GM19043 (cell line): Measurements from ENCODE around the gene TBC1D2B.
"Not testable (repeated sequence)": the region's sequence is repeated elsewhere in the genome, so short reads cannot be mapped to it uniquely, and the experiment has no call there.

Experiments
- ATAC-seq: cut with Tn5 transposase; IDR thresholded peaks from one replicate; pipeline ENCODE4 v1.9.1; 2021; ENCODE audit warnings: low read depth; ENCODE audit not compliant: unreplicated experiment

Gene TBC1D2B

GRCh38 chr15:77993374-77993911, 84.1 kb downstream of the TBC1D2B start:
- ATAC-seq, result peak; percentile 9

DNA sequence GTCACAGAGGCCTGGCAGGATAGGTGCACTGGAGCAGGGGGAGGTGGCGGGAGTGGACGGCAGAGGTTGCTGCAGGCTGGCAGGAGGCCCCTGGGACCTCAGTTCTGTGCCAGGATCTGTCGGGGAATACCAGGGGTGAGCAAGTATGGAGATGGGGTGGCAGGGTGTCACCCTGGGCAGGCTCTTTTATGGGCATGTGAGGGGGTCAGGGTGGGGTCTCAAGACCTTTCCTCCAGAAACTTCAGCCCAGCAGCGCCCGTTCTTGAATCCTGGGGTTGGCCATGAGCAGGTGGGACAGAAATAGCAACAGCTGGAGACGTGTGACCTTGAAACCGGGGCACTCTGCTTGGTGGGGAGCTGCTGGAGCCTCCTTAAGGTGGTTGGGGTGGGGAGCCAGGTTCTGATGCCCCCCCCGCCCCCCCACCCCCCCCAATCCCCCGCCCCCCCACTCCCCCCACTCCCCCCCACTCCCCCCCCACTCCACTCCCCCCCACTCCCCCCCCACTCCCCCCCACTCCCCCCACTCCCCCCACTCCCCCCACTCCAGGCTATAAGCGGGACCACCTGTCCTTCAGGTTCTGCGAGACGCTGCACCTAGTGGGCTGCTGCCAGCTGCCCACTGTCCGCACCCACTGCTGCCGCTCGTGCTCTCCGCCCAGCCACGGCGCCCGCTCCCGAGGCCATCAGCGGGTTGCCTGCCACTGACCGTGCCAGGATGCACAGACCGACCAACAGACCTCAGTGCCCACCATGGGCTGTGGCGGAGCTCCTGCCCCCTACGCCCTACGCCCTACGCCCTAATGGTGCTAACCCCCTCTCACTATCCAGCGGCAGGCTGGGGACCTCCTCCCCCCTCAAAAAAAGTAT, 84.9 kb downstream of the TBC1D2B start:
- no peak for ATAC-seq

DNA sequence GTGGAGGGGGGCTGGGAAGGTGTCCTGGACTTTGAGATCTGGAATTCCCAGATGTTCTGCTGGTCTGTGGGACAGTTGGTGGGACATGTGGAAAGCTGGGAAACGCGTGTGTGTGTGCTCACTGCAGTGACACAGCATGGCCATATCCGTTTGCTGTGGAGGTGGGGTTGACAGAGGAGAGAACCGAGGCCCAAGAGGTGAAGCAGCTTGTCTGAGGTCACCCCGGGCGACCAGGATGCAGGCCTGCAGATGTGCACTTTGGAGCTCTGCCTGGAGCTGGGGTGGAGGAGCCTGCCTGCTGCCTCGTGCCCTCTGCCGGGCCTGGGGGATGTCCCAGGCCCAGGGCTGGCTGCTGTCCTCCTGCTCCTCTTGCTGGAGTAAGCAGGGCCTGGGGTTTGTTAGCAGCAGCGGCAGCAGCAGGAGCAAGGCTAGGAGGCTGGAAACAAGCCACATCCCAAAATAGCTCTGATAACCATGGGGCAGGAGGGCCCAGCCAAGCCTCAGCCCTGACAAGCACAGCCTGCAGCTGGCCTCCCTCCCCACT, 85.8 kb downstream of the TBC1D2B start:
- ATAC-seq, result not testable (repeated sequence)

GRCh38 chr15:77991029-77991406, 86.5 kb downstream of the TBC1D2B start:
- no peak for ATAC-seq

DNA sequence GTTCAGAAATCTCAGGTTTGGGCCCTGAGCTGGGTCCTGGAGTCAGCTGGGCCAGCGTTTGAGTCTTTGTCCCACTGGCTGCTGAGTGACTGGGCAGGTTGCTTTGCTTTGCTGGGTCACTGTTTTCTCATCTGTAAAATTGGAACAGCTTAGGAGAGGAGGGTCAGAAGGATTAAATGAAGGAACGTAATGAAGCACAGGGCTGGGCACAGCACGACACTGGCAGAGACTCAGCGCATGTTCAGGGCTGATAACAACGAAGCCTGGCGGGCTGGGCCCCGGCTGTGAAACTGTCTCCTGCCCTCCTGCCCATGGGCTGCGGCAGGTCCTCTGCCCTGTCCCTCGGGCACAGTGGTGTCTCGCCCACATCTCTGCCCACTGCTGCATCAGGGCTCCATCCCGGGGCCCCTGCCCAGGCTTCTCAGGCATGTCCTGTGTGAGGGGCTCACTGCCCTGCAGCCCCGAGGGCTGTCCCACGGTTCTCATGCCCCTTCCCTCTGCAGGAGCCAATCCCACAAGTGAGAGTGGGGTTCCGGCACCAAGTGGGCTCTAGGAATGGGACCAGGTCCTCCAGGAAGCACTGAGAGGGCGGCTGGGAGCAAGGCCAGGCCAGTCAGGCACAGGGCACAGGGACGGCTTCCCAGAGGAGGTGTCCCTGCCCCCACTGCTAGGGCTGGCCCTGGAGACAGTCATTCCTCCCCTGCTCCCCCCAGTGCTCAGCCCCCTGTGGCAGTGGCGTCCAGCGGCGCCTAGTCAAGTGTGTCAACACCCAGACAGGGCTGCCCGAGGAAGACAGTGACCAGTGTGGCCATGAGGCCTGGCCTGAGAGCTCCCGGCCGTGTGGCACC, 88.0 kb downstream of the TBC1D2B start:
- no peak for ATAC-seq

GRCh38 chr15:77988347-77989295, 88.9 kb downstream of the TBC1D2B start:
- ATAC-seq, result no peak

- not testable (repeated sequence) for ATAC-seq
Observed at GRCh38 chr15:77987765-77988136, 89.8 kb downstream of the TBC1D2B start.

DNA sequence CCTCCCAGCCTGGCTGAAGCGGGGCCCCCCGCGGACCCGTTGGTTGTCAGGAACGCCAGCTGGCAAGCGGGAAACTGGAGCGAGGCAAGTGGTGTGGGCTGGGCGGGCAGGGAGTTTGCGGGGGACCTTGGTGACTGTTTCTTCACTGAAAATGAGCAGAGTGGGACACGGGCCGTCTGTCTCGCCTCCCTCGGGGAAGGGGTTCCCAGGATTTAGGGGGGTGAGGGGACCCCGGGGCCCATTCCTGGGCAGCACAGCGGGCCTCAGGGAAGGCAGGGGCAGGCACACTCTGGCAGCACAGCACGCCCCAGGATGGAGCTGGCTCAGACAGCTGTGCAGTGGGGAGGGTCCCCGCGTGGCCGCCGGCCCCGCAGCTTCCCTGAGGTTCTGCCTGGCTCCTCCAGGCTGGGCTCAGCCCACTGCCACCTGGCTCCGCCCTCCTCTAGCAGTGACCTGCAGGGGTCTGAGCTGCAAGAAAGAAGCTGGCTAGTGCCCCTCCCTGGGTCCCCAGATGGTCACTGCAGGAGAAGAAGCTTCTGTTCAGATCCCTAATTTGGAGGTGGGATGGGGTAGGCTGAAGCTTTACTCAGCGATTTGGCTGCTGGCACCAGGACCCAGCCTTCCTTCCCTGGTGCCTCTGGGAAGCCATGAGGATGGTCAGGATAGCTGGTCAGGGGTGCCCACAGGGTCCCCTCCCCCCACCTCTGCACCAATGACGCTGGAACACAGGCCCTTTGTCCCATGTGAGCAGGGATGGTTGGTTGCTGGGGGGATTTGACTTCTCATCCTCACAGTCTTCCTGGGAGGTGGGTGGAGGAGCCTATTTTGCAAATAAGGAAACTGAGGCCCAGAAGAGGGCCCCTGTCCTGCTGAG, 90.4 kb downstream of the TBC1D2B start:
- no peak for ATAC-seq

GRCh38 chr15:77985931-77986480, 91.5 kb downstream of the TBC1D2B start:
- ATAC-seq, result no peak

DNA sequence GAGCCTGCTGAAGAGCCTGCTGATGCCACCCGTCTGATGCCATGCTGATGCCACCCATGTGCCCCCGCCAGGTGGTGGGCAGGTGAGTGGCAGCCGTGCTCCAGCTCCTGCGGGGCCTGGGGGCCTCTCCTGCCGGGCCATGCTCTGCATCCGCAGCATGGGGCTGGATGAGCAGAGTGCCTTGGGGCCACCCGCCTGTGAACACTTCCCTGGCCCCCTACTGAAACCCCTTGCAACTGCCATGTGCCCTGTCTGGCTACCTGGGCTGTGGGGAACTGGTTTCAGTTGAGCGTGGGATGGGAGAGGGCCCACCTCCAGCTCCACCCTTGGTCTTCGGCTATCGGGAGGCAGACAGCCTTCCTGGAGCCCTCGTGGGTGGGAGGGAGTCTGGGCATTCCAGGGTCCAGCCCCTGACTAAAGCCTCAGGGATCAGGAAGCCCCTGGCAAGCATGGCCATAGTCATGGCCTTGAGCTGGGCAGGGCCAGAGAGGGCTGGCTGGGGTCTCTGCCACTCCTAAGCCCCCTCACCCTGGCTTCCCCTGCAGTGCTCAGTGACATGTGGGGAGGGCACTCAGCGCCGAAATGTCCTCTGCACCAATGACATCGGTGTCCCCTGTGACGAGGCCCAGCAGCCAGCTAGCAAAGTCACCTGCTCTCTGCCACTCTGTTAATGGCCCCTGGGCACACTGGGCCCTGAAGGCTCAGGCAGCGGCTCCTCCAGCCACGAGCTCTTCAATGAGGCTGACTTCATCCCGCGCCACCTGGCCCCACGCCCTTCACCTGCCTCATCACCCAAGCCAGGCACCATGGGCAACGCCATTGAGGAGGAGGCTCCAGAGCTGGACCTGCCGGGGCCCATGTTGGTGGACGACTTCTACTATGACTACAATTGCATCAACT, 92.2 kb downstream of the TBC1D2B start:
- ATAC-seq, result no peak

- ATAC-seq, result no peak
Observed at GRCh38 chr15:77984446-77984861, 93.1 kb downstream of the TBC1D2B start.

GRCh38 chr15:77983708-77984445, 93.6 kb downstream of the TBC1D2B start:
- ATAC-seq, result no peak

GRCh38 chr15:77983091-77983707, 94.3 kb downstream of the TBC1D2B start:
- no peak for ATAC-seq

- no peak for ATAC-seq
Observed at GRCh38 chr15:77982127-77982490, 95.4 kb downstream of the TBC1D2B start.

GRCh38 chr15:77981281-77982126, 96.0 kb downstream of the TBC1D2B start:
- ATAC-seq, result no peak

DNA sequence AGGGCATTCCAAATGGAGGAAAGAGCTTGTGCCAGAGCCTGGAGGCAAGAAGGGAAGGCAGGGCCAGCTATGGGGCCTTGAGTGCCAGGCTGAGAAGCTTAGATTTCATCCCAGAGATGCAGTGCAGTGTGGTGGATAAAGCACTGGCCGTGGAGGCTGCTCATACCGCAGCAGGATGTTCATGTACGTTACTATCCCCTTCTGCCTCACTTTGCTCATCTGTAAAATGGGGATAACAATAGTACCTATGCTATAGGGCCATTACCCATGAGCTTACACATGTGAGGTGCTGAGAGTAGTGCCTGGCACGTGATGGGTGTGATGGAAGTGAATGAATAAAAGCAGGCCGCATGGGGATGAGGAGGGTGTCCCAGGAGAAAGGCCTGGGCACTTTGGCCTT, 96.8 kb downstream of the TBC1D2B start:
- not testable (repeated sequence) for ATAC-seq
